Motor neuron (in vitro differentiated cells): ENCODE data around the gene PGF. TPM values are rescaled to one million over a fixed set of nuclear protein-coding genes. Genes with fewer than 3 reads are reported as not detected.

Experiments used
- ATAC-seq, 8 experiments: fragments of 200-7000 bp; cut with Tn5 transposase; replicated peaks in 6 of 8; 2 replicates each; pipeline ENCODE4 v1.8.0; 2021; ENCODE audit warnings: mild to moderate bottlenecking in 8 of 8, moderate library complexity in 8 of 8
- H3K27ac ChIP-seq, 2 donors: fragments of 250-450 bp; sonication (Bioruptor Pico); 2 replicates each; pipeline ENCODE4 v1.9.0; 2021; ENCODE audit warnings: antibody characterized with exemption in 2 of 2, mild to moderate bottlenecking in 2 of 2, moderate library complexity in 1 of 2
- H3K4me1 ChIP-seq, 2 donors: fragments of 250-450 bp; sonication (Bioruptor Pico); replicated peaks in 1 of 2; 2 replicates each; pipeline ENCODE4 v1.6.1; 2021; ENCODE audit warnings: antibody characterized with exemption in 2 of 2, mild to moderate bottlenecking in 2 of 2, moderate library complexity in 1 of 2
- H3K4me3 ChIP-seq, 5 donors: fragments of 250-450 bp; sonication (Bioruptor Pico); 2 replicates each; pipeline ENCODE4 v1.9.0; 2021; ENCODE audit warnings: antibody characterized with exemption in 5 of 5, mild to moderate bottlenecking in 5 of 5, moderate library complexity in 4 of 5
- WGBS, 10 experiments: fragments of 450-650 bp; shearing (Covaris generic); methylation state at CpG; one replicate each; pipeline ENCODE4 v1.0.0; 2022; 5-methylcytosine and 5-hydroxymethylcytosine counted together
- in situ Hi-C, 9 experiments: fragments of 400-800 bp; cut with MboI; loops; one replicate each; pipeline ENCODE4 v1.15.0; 2021; ENCODE audit warnings: low sequenced_read_pairs in 9 of 9, low pct_unique_long_range_greater_than_20kb in 2 of 9; ENCODE audit not compliant: unreplicated experiment in 9 of 9
- total RNA-seq, 8 experiments: library from RNA; unstranded; fragments of 300-600 nt; gene quantifications; 2 replicates each; pipeline versions ENCODE4 v1.2.3 to v1.2.4, GENCODE V29; 2022

PGF gene
- total RNA-seq, 8 experiments from 2014 or later = 0.31 to 36.6 (median 3.2) TPM

DNA sequence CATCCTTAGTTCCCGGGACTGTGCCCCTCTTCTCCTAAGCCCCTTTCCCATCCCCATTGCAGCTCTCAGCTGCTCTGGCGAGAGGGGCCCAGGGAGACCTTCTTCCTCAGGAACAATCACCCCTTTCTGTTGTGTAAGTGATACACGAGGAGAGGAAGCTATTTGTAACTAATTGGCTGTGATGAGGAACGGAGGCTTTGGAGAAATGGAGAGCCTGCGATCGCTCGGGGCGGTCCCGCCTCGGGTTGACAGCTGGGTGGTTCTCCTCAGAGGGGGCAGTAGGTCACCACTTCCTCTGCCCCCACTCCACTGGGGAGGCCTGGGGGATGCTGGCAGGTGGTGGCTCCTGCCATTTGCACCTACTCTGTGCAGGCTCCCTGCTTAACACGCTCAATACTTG, 6.6 kb upstream of the PGF start:
- H3K4me1 ChIP-seq = peaks cover 4 to 5% of the 10 kb centered on the region in 2 donors
- H3K4me3 ChIP-seq = no peak overlapping the region
- ATAC-seq = no peak
- no peak overlapping the region for H3K27ac ChIP-seq
- WGBS, 10 experiments = 20 to 61% (median 50%) methylated on average over 1 to 6 of the region's 11 CpGs; no CpG with 5 or more reads in 6 of the 10 experiments
- in situ Hi-C loops = no loop called here

DNA sequence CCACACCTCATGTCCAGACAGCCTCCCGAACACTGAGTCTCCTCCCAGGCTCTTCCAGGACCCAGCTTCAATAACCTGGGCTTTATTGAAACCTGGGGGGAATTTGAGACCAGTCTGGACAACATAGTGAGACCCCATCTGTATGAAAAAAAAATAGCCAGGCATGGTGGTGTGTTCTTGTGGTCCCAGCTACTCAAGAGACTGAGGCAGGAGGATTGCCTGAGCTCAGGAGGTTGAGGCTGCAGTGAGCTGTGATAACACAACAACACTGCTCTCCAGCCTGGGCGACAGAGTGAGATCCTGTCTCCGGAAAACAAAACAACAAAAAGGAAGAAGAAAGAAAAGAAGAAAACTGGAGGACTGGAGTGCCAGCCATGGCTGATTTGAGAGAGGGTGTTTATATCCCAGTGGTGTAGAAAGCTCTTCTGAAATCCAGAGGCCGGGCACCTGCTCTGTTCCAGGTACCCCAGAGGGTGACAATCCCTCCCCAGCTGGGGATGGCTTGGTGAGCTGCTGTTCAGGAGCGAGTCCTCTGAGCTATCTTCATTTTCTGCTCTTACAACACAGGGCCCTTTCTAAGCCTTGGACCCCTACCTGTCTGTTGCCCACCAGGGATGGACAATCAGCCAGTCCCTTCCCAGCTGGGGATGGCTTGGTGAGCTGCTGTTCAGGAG, 6.0 kb upstream of the PGF start:
- Histone ChIP-seq H3K4me1 (peaks cover 4 to 12% of the 10 kb centered on the region in 2 donors), H3K4me3 (no peak overlapping the region), H3K27ac (no peak overlapping the region)
- no peak for ATAC-seq
- in situ Hi-C loops = no loop called here
- WGBS, 10 experiments = 61 to 100% (median 82%) methylated on average over 1 to 4 of the region's 5 CpGs; no CpG with 5 or more reads in 2 of the 10 experiments

DNA sequence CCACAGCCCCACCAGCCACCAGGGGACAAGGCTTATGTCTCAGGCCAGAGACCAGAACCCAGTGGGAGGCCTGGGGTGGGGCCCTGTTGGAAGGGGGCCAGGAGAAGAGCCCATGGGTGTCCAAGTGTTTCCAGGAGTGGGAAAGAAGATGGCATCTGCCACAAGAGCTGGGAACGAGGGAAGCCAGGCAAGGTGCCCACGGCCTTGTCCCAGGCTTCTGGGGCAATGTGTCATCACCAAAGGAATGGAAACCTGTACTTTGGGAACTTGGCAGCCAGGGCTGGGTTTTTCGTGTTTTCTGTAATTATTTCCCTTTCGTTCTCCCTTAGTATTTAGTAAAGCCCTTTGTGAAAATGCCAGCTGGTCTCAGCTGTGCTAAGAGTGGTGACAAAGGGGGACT, 5.3 kb upstream of the PGF start:
- H3K4me3 ChIP-seq = no peak overlapping the region
- no peak for ATAC-seq
- in situ Hi-C loops = no loop called here
- H3K27ac ChIP-seq = no peak overlapping the region
- WGBS, 10 experiments = 80 to 100% (median 96%) methylated on average over 1 to 4 of the region's 4 CpGs; no CpG with 5 or more reads in 6 of the 10 experiments
- peaks cover 4 to 16% of the 10 kb centered on the region in 2 donors for H3K4me1 ChIP-seq

DNA sequence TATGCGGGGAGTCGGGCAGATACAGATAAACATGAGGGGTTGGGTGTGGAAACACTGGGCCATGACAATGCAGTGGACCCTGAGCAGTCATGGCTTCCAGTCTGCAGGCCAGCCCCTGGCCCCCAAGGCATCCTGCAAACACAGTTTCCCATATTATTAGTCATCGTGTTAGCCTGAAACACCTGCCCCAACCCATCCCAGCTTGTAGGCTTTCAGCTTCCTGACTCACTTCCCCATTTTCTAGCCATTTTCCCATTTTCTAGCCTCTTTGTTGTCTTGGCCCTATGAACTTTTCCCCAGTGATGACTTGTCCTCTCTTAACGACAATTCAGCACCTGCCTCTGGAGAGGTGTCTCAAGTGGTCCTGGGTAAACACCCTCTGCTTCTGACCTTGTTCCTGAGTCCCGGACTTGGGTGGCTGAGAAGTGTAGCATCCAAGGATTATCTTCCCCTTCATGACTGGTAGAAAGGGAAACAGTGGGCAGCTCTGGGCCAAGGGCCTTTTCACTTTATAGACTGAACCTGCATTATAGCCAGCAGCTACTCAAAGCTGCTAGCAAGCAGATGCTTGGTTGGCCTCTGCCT, 4.3 kb upstream of the PGF start:
- in situ Hi-C loops = no loop called here
- peaks cover 4 to 22% of the 10 kb centered on the region in 2 donors for H3K4me1 ChIP-seq
- H3K4me3 ChIP-seq = no peak overlapping the region
- 51 to 95% (median 83%) methylated on average over 1 to 5 of the region's 5 CpGs; no CpG with 5 or more reads in 3 of the 10 experiments for WGBS, 10 experiments
- no peak overlapping the region for H3K27ac ChIP-seq
- no peak for ATAC-seq

DNA sequence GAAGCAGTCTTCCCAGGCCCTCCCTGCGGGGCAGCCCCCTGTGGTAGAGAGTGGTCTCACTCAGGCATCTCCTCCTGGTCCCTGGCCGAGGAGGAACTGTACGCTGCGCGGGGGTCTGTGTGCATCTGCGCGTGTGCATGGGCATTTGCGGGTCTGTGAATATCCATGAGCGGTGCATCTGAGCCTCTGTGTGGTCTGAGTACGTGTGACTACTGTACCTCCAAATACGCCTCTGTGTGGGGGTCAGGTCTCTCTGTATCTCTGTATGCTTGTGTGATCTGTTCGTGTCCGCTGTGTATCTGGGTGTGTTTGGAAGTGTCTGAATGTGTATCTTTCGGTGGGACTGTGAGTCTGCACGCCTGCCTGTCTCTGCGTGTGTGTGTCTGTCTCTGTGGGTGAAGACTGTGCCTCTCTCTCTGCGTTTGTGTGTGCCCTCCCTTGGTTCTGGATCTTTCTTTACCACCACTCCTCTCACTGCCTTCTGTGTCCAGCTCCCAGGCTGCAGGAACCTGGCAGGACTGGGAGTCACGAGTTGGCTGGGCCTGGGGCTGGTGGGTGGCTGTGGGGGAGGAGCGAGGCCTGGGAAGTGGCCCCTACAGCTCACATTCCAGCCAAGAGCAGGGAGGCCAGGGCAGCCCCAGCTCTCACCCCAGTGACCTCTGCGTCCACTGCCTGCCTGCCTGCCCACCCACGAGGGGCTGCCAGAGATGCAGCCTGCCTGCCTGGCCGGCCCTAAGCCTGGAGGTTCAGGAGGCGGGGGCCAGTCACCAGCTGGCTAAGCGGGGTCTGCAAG, 1.1 kb upstream of the PGF start:
- H3K4me3 ChIP-seq = no peak overlapping the region

DNA sequence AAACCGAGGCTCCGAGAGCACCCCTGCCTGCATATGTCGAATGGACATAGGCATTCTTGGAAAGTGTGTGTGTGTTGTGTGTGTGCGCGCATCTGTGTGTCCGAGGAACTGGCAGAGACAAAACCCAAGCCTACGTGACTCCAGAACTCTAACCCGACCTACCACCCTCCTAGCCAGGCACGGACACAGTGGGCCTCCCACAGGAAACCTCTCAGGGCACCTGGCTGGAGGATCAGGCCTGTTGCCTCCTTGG, 556 bp upstream of the PGF start:
- WGBS, 10 experiments = 83 to 100% (median 91%) methylated on average over 2 to 4 of the region's 9 CpGs; no CpG with 5 or more reads in 7 of the 10 experiments
- Histone ChIP-seq H3K4me3 (peak overlapping the region in 2 of 5 donors; percentile 30 to 31), H3K27ac (no peak overlapping the region), H3K4me1 (peaks cover 22 to 46% of the 10 kb centered on the region in 2 donors)
- in situ Hi-C loops = no loop called here
- ATAC-seq = no peak

More for the DNA sequence above, 1.1 kb upstream of the PGF start:
- peak in 3 of 8 experiments; percentile 7 to 16 (median 10) for ATAC-seq
- in situ Hi-C loops = no loop called here
- 20 to 89% (median 65%) methylated on average over 1 to 5 of the region's 24 CpGs; no CpG with 5 or more reads in 6 of the 10 experiments for WGBS, 10 experiments
- Histone ChIP-seq H3K27ac (no peak overlapping the region), H3K4me1 (peaks cover 17 to 41% of the 10 kb centered on the region in 2 donors)

DNA sequence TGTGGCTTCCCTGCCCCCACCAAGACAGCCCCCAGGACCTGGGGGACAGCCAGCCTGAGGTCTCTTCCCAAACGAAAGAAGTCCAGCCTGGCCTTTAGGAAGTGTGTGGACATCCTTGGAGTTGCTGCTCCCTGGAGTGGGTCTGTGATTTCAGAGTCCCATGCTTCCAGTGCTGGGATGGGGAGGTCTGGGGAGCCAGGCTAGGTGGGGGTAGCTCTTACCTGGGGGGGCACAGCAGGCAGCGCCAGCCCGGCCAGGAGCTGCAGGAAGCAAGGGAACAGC, 509 bp downstream of the PGF start:
- WGBS, 10 experiments = no CpG with 5 or more reads among the region's 3 CpGs
- in situ Hi-C loops = no loop called here
- H3K4me3 ChIP-seq = peak overlapping the region in 4 of 5 donors; percentile 26 to 31 (median 30)
- no peak overlapping the region for H3K27ac ChIP-seq
- no peak for ATAC-seq
- H3K4me1 ChIP-seq = peaks cover 22 to 49% of the 10 kb centered on the region in 2 donors

DNA sequence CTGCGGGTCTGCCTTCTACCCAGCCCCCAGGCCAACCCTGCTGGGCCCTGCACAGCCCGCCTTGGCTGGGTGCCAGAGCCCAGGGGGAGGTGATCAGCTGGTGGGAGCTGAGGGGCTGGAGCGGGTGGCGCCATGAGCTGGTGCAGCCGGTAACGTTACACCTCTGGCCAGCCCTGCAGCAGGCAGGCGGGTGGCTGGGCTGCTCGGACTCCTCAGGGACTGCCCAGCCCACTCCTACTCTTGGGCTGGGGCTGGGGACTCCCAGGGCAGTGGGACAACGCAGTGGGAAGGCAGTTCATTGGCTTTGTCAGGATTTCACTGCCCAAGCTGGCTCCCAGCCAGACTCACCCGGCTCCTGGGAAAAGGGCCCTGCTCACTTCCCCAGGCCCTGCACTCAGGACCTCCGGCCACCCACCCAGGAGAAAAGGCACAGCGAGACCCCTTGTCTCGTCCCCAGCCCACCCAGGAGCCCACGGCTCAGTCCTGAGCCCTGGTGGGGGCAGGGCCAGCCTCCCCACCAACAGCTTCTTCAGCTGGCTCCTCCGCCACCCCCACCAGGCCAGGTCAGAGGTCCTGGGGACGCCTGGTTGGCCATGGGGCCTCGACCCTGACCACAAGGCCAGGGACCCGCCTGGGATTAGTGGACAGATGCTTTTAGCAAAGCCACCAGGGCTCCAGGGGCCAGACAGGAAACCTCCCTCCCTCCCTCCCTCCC, 1.0 kb downstream of the PGF start:
- Histone ChIP-seq H3K4me1 (peaks cover 22 to 49% of the 10 kb centered on the region in 2 donors), H3K4me3 (peak overlapping the region in 3 of 5 donors; percentile 6 to 29 (median 15)), H3K27ac (peak overlapping the region in 1 of 2 donors; percentile 9)
- in situ Hi-C loops = no loop called here
- ATAC-seq = peak in 6 of 8 experiments; percentile 13 to 80 (median 70)
- WGBS, 10 experiments = 20 to 67% (median 32%) methylated on average over 1 to 9 of the region's 18 CpGs; no CpG with 5 or more reads in 6 of the 10 experiments

DNA sequence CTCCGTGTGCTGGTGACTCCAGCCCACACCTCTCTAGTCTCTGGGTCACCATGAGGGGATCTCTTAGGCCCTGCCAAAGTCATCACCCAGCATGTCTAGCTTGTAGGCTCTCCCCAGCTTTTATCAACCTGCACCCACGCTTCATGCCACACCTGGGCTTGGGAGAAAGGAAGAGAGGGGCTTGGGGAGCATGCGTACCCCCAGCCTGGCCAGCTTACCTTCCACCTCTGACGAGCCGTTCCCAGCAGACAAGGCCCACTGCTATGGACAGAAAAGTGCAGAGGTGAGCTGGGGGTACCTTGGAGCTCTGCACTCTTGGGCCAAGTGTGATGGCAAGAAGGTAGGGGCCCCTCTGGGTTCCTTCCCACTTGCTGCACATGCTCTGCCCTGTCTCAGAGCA, 1.7 kb downstream of the PGF start:
- in situ Hi-C loops = no loop called here
- peak overlapping the region in 1 of 5 donors; percentile 29 for H3K4me3 ChIP-seq
- peaks cover 22 to 49% of the 10 kb centered on the region in 2 donors for H3K4me1 ChIP-seq
- peak in 2 of 8 experiments; percentile 2 to 3 for ATAC-seq
- 60 to 100% (median 80%) methylated on average over 2 to 3 of the region's 5 CpGs; no CpG with 5 or more reads in 7 of the 10 experiments for WGBS, 10 experiments
- no peak overlapping the region for H3K27ac ChIP-seq

DNA sequence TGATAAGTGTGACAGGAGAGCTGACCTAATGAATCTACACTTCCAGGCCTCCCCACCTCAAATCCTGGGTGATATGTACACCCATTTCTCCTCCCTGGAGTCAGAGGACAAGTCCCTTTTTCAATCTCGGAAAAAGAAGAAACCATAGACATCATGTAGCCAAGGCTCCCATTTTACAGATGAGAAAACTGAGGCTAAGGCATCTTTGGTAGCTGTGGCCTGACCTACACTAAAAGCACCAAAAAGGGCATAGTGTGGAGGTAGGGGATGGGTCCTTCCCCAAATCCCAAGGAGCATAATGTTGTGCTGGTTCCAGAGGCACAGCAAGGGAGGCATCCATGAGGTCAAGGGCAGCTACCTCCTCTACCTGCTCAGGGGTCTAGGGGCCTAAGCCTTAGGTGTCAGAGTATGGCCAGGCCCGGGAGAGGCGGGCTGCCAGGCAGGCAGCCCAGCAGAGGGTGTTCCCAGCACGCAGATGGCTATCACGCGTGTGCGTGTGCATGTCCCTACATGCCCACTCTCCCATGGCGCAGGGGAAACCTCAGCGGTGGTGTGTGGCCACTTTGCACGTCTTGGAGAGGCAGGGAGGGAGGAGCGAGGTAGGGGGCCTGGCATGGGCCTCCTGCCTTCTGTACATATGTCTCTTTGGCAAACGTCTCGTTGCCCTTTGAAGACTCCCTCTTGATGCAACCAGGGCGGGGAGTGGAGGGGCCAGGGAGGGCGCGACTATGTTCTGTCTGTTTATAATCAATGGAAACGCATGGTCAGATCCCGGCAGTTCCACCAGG, 2.5 kb downstream of the PGF start:
- 27 to 100% (median 95%) methylated on average over 1 to 6 of the region's 18 CpGs; no CpG with 5 or more reads in 6 of the 10 experiments for WGBS, 10 experiments
- H3K27ac ChIP-seq = no peak overlapping the region
- peak in 2 of 8 experiments; percentile 4 to 37 for ATAC-seq
- no peak overlapping the region for H3K4me3 ChIP-seq
- H3K4me1 ChIP-seq = peaks cover 22 to 49% of the 10 kb centered on the region in 2 donors
- in situ Hi-C loops = no loop called here

DNA sequence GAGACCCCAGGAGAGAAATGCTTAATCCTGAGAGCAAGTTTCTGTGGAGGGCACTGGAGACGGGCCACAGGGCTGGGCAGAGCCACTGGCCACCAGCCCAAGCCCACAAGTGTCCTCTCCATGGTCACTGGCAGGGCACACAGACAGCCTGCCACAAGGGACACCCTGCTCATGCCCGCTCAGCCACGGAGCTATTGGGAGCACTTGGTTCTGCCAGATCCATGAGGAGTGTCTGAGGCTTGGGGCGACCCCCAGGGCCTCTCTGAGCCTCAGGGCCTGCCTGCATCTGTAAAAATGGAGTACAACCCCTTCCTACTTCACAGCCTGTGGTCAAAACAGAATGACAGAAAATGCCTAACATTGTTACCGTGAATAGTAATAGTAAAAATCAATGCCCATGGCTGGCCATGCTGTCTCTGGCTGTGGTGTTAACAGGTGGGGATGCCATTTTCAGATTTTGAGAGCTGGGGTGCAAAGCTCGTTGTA, 3.2 kb downstream of the PGF start:
- WGBS, 10 experiments = 80 to 86% (median 81%) methylated on average over 1 to 4 of the region's 6 CpGs; no CpG with 5 or more reads in 6 of the 10 experiments
- Histone ChIP-seq H3K4me1 (peaks cover 22 to 49% of the 10 kb centered on the region in 2 donors), H3K4me3 (no peak overlapping the region), H3K27ac (no peak overlapping the region)
- in situ Hi-C loops = no loop called here
- ATAC-seq = no peak
